ENCODE measurements around the gene NFATC1.

The NFATC1 gene

DNA sequence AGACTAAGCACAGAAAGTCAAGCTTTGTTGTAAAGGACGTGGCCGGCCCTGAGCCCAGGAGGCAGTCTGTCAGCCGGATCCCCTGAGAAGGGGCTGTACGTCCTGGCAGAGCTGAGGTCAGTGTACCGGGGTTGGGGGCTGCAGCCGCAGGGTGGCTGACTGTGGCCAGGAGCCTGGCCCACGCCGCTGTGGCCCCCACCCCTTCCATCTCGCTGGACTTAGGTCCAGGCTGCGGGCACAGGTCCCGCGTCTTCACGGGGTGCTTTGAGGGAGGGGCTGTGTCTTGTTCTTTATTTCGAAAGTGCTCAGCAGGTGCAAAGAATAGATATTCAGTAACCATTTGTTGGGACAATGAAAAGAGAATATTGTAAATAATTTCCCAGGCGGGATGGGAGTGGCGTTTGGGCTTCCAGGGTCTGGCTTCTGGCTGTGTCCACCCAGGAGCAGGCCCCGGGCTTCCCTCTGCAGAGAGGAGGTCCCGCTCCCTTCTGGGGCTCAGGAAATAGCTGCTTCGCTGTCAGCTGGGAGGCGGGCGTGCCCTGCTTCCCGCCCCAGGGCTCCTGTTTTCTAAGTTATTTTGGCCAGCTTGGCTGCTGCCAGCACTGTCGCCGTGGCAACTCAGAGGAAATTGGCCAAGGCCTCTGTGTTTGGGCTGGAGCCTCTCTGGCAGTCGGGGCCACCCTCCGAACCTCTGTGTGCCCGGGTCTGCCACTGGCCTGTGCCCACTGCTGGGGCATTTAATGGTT is 7.4 kb downstream of the NFATC1 start:
- H3K4me3 ChIP-seq: peak overlapping the region; percentile 43 to 63 (median 50)
- peaks cover 6 to 39% (median 23%) of the 10 kb centered on the region in 11 experiments; a peak in 16 of 22 replicates for H4K20me1 ChIP-seq
- peak overlapping the region; percentile 6 to 85 (median 67); a peak in 19 of 22 replicates for H3K27ac ChIP-seq
- peaks cover 76 to 83% (median 81%) of the 10 kb centered on the region in 10 experiments for H3K4me1 ChIP-seq
- H3K36me3 ChIP-seq: peaks cover 0 to 6% (median 0%) of the 10 kb centered on the region in 11 experiments; a peak in 4 of 22 replicates
- no peak for TF ChIP-seq Cebpa-rat (IDR thresholded peaks at IDR 0.05)
- peak overlapping the region; percentile 90 to 100 (median 96) for H3K4me2 ChIP-seq
- peak overlapping the region; percentile 45 to 78 (median 63) for H3K9ac ChIP-seq
- peaks cover 6 to 29% (median 19%) of the 10 kb centered on the region in 11 experiments; a peak in 20 of 22 replicates for H3K27me3 ChIP-seq
- no peaks in the 10 kb centered on the region for H3K9me3 ChIP-seq (replicated peaks in 1 of 11)

DNA sequence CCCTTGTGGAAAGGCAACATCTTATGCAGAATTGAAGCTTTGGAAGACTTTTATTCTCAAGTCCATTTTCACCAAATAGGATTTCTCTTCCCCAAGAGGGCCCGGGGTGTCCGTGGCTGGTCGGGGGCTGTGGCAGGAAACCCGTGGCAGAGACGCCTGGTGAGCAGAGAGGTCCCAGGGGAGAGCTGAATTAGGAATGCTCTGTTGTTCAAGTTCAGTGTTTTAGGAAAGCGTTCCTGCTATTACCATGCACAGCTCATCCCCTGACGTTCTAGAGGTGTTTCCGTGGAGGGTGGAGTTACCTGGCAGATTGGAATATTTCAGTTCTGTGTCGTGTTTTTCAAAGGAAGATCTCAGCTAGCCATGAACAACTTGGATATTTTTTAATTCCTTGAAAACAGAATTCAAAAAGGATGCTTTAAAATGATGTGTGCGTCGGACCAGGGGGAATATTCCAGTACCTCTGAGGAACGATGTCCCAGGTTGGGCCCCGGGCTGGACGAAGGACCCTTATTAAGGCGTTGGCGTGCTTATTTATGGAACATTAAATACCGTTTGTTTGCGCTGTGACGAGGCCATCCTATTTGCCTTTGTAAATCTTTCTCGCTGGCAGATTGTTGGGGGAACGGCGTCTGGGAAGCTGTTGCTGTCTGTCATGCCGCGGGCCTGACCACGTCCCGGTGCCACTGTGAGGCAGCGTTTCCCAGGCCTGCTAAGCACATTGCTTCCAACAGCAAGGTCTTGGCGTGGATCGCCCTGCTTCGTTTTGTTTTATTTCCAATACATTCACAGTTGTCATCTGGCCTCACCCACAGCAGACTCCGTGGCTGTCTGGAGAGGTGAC is 8.2 kb downstream of the NFATC1 start:
- H3K4me2 ChIP-seq: peak overlapping the region; percentile 90 to 100 (median 96)
- H3K27ac ChIP-seq: peak overlapping the region; percentile 6 to 85 (median 71); a peak in 18 of 22 replicates
- H3K36me3 ChIP-seq: peaks cover 0 to 6% (median 0%) of the 10 kb centered on the region in 11 experiments; a peak in 4 of 22 replicates
- peak overlapping the region; percentile 43 to 63 (median 50) for H3K4me3 ChIP-seq
- no peaks in the 10 kb centered on the region for H3K9me3 ChIP-seq (replicated peaks in 1 of 11)
- H3K4me1 ChIP-seq: peaks cover 68 to 75% (median 73%) of the 10 kb centered on the region in 10 experiments
- TF ChIP-seq Cebpa-rat (IDR thresholded peaks at IDR 0.05): no peak
- H3K27me3 ChIP-seq: peaks cover 0 to 21% (median 14%) of the 10 kb centered on the region in 11 experiments; a peak in 13 of 22 replicates
- peaks cover 6 to 39% (median 22%) of the 10 kb centered on the region in 11 experiments; a peak in 16 of 22 replicates for H4K20me1 ChIP-seq
- H3K9ac ChIP-seq: peak overlapping the region; percentile 45 to 78 (median 63)

DNA sequence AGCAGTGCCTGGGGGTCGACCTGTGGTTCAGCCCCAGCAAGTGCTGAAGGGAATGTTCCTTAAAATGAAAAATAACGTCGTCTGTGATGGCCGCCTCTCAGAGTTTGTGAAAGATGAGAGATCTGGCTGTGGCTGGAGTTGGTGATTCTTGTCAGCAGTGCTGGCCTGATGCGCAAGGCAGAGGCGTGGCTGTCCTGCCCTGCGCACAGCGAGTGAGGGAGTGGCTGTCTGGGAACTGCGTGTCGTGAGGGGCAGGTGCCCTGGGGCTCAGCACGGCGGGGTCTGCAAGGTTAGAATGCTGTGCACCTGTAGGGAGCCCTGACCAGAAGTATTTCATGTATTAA is 8.8 kb downstream of the NFATC1 start:
- peak overlapping the region in 8 of 11 experiments; percentile 45 to 78 (median 64); a peak in 15 of 22 replicates for H3K9ac ChIP-seq
- H3K4me1 ChIP-seq: peaks cover 62 to 69% (median 67%) of the 10 kb centered on the region in 10 experiments
- H3K27ac ChIP-seq: peak overlapping the region in 9 of 11 experiments; percentile 45 to 85 (median 76); a peak in 15 of 22 replicates
- no peaks in the 10 kb centered on the region for H3K9me3 ChIP-seq (replicated peaks in 1 of 11)
- no peak for TF ChIP-seq Cebpa-rat (IDR thresholded peaks at IDR 0.05)
- H3K4me2 ChIP-seq: peak overlapping the region; percentile 90 to 100 (median 96)
- peaks cover 0 to 6% (median 0%) of the 10 kb centered on the region in 11 experiments; a peak in 4 of 22 replicates for H3K36me3 ChIP-seq
- peaks cover 6 to 39% (median 22%) of the 10 kb centered on the region in 11 experiments; a peak in 16 of 22 replicates for H4K20me1 ChIP-seq
- H3K4me3 ChIP-seq: peak overlapping the region in 1 of 10 experiments; percentile 47; a peak in 1 of 20 replicates
- peaks cover 0 to 15% (median 9%) of the 10 kb centered on the region in 11 experiments; a peak in 12 of 22 replicates for H3K27me3 ChIP-seq

DNA sequence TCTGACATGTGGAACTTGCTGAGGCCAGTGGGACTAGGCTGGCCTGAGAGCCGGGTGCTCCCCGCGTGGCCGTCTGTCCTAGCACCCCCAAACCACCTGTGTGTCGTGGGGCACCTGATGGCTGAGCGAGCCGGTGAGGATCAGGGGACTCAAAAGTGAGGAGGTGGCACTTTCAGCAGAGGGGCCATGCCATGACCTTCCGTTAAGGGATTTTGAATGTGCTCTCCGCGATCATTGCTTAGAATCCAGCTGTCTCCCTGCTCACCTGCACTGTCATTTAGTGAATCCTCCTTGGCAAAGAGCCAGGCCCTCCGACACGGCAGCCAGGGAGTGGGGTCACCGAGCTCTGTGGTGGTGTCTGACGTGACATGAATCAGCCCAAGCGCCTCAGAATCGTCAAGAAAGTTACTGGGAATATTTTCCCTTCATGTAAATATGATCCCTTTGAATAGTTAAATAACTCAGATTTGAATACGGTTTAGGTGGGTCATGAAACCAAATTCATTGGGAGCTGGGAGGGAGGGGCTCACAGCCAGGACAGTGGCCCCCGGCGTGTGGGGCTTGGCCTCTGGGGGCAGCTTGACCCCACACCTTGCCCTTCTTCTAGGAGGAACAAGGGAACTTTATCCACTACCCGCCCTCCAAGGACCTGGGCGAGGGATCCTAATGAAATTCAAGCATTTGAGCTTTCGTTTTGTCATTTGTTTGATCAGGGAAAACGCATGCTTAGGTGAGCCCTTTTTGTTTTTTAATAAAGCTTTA is 9.5 kb downstream of the NFATC1 start:
- H3K4me1 ChIP-seq: peaks cover 60 to 66% (median 64%) of the 10 kb centered on the region in 10 experiments
- peak overlapping the region in 8 of 10 experiments; percentile 0 to 58 (median 30); a peak in 12 of 20 replicates for H3K4me3 ChIP-seq
- H4K20me1 ChIP-seq: peaks cover 6 to 39% (median 23%) of the 10 kb centered on the region in 11 experiments; a peak in 16 of 22 replicates
- H3K27me3 ChIP-seq: peaks cover 0 to 12% (median 6%) of the 10 kb centered on the region in 11 experiments; a peak in 6 of 22 replicates
- no peaks in the 10 kb centered on the region for H3K9me3 ChIP-seq (replicated peaks in 1 of 11)
- H3K4me2 ChIP-seq: peak overlapping the region; percentile 90 to 100 (median 96)
- H3K9ac ChIP-seq: peak overlapping the region; percentile 50 to 78 (median 61); a peak in 20 of 22 replicates
- peaks cover 0 to 12% (median 4%) of the 10 kb centered on the region in 11 experiments; a peak in 15 of 22 replicates for H3K36me3 ChIP-seq
- H3K27ac ChIP-seq: peak overlapping the region; percentile 67 to 85 (median 72)
- no peak for TF ChIP-seq Cebpa-rat (IDR thresholded peaks at IDR 0.05)

DNA sequence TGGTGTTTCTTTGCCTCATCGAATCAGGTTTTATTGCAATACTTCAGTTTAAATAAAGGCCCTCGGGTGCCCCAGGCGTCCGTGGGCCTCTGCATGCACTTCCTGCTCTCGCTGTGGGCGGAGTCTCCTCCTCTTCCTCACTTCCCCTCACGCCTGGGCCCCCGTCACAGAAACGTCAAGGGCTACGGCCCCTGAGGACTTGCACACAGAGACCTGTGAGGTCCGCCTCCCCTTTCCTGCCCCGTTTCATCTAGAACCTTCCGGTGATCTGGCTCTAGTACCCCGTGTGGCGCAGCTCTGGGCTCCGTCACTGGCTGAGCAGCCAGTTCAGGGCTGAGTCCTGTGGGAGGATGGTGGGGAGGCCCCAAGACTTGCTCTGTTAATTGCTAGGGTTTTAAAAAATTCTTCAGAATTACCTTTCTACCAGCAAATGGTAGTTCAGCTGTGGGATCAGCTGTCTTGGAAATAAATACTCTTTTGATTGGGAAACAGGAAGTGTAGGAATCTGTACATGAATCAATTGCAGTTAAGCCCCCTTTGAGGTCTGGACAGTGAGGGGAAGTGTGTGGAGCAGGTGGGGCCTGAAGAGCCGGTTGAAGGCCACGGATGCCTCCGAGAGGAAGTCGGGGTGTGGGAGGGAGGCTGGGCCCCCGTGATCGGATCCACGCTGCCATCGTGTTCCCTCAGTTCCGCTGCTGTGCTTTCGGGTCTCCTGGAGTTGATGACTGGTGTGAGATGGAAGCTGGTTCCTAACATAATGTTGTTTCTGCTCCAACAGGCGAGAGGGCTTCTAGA is 10.2 kb downstream of the NFATC1 start:
- peak overlapping the region; percentile 50 to 78 (median 61); a peak in 20 of 22 replicates for H3K9ac ChIP-seq
- H3K27ac ChIP-seq: peak overlapping the region; percentile 67 to 85 (median 72)
- peaks cover 9 to 39% (median 24%) of the 10 kb centered on the region in 11 experiments; a peak in 16 of 22 replicates for H4K20me1 ChIP-seq
- no peaks in the 10 kb centered on the region for H3K9me3 ChIP-seq (replicated peaks in 1 of 11)
- peaks cover 7 to 20% (median 12%) of the 10 kb centered on the region in 11 experiments; a peak in 21 of 22 replicates for H3K36me3 ChIP-seq
- H3K4me2 ChIP-seq: peak overlapping the region; percentile 90 to 100 (median 96)
- H3K27me3 ChIP-seq: peaks cover 0 to 11% (median 6%) of the 10 kb centered on the region in 11 experiments; a peak in 6 of 22 replicates
- peaks cover 59 to 72% (median 66%) of the 10 kb centered on the region in 10 experiments for H3K4me1 ChIP-seq
- peak overlapping the region; percentile 0 to 58 (median 26); a peak in 16 of 20 replicates for H3K4me3 ChIP-seq
- TF ChIP-seq Cebpa-rat (IDR thresholded peaks at IDR 0.05): no peak

DNA sequence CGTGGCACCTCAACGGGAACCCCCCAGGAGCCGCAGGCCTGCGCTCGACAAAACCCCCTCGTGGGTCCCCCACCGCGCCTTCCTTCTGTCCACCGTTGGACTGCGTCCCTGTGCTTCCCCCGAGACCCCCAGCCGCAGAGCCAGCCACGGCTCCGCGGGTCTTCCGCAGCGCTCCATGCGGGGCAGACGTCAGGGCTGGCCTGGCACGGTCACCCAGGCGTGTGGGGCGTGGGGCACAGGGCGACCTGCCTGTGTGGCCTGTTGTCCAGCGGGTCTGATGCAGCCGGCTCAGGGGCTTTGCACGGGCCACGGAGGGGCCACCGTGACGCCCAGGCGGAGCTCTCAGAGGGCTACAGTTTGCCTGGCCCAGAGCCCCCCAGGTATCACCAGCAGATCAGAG is 11.0 kb downstream of the NFATC1 start:
- H3K4me3 ChIP-seq: peak overlapping the region in 1 of 10 experiments; percentile 58; a peak in 2 of 20 replicates
- peaks cover 9 to 34% (median 24%) of the 10 kb centered on the region in 11 experiments; a peak in 17 of 22 replicates for H4K20me1 ChIP-seq
- H3K27ac ChIP-seq: peak overlapping the region in 10 of 11 experiments; percentile 67 to 85 (median 74); a peak in 19 of 22 replicates
- H3K4me1 ChIP-seq: peaks cover 54 to 70% (median 64%) of the 10 kb centered on the region in 10 experiments
- no peak for TF ChIP-seq Cebpa-rat (IDR thresholded peaks at IDR 0.05)
- H3K4me2 ChIP-seq: peak overlapping the region; percentile 90 to 100 (median 96); a peak in 20 of 22 replicates
- no peaks in the 10 kb centered on the region for H3K9me3 ChIP-seq (replicated peaks in 1 of 11)
- H3K9ac ChIP-seq: peak overlapping the region in 8 of 11 experiments; percentile 50 to 78 (median 64); a peak in 8 of 22 replicates
- H3K36me3 ChIP-seq: peaks cover 8 to 21% (median 14%) of the 10 kb centered on the region in 11 experiments; a peak in 21 of 22 replicates
- peaks cover 0 to 10% (median 2%) of the 10 kb centered on the region in 11 experiments; a peak in 5 of 22 replicates for H3K27me3 ChIP-seq

DNA sequence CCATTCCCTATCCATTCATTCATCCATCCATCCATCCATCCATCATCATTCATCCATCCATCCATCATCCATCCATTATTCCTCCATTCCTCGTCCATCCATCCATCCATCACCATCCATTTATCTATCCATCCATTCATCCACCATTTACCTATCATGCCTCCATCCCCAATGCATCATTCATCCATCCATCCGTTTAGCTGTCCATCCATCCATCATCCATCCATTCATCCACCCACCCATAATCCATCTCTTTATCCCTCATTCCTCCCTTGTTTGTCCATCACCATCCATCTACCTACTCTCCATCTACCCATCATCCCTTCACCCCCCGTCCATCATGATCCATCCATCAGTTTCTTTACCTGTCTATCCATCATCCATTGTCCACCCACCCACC is 13.6 kb downstream of the NFATC1 start:
- no peak overlapping the region for H3K4me3 ChIP-seq
- H4K20me1 ChIP-seq: peaks cover 22 to 43% (median 29%) of the 10 kb centered on the region in 11 experiments; a peak in 18 of 22 replicates
- H3K9ac ChIP-seq: no peak overlapping the region
- no peaks in the 10 kb centered on the region for H3K27me3 ChIP-seq
- peaks cover 36 to 64% (median 50%) of the 10 kb centered on the region in 10 experiments for H3K4me1 ChIP-seq
- H3K4me2 ChIP-seq: no peak overlapping the region
- no peak for TF ChIP-seq Cebpa-rat (IDR thresholded peaks at IDR 0.05)
- H3K9me3 ChIP-seq (replicated peaks in 1 of 11): no peaks in the 10 kb centered on the region
- H3K27ac ChIP-seq: no peak overlapping the region
- peaks cover 23 to 43% (median 35%) of the 10 kb centered on the region in 11 experiments for H3K36me3 ChIP-seq

All from BLaER1 treated with 17β-estradiol and CSF1 and Interleukin-3, amounts not matched to agents 10 nM and 100 nM (cell line).